NCI-H1092 (cell line): ENCODE data around the gene ARHGEF17.

ENCODE experiments used
- DNase-seq: peaks from one replicate; lab custom pipeline; 2025; lab: John Stamatoyannopoulos, UW

ARHGEF17 gene

GRCh38 chr11:73393479-73394415 is 85.7 kb downstream of the ARHGEF17 start:
- DNase-seq: peak; percentile 67

GRCh38 chr11:73394416-73395296 is 86.6 kb downstream of the ARHGEF17 start:
- DNase-seq: no peak

DNA sequence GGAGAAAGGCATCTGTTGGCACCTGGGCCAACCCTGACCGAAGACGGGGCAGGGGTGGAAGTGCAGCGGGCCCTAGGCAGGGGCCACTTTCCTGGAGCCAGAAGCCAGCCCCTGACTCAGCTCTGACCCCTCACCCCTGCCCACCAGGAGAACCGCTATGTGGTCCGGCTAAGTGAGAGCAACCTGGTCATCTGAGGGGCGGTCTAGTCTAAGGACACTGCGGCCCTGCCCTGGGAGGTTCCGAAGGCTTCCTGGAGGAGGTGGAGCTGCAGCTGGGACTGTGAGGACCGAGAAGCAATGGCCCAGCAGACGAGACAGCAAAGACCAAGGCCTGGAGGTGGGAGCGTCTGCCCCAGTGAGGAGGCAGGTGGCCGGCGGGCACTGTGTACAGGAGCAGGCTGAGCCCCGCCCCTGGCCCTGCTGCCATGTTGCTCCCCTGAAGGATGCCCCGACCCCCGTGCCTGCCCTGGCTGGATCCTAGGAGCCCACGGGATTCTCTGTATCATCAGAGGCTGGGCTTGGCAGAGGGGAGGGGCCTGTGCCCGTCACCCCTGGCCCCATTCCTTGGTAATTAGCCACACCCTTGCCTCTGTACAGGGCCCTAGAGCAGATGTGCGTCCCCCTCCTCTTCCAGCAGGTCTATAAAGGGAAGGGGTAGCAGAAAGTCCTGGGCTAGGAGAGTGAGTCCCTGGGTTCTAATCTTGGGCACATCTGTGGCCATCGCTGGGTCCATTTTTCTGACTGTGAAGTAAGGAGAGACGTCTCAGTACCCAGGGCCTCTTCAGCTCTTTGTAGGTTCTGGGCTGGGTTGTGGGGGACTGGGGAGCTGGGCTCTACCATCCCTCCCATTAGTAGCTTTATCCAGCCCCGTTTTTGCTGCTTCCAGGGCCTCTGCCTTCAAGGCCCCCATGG is 87.5 kb downstream of the ARHGEF17 start:
- no peak for DNase-seq

DNA sequence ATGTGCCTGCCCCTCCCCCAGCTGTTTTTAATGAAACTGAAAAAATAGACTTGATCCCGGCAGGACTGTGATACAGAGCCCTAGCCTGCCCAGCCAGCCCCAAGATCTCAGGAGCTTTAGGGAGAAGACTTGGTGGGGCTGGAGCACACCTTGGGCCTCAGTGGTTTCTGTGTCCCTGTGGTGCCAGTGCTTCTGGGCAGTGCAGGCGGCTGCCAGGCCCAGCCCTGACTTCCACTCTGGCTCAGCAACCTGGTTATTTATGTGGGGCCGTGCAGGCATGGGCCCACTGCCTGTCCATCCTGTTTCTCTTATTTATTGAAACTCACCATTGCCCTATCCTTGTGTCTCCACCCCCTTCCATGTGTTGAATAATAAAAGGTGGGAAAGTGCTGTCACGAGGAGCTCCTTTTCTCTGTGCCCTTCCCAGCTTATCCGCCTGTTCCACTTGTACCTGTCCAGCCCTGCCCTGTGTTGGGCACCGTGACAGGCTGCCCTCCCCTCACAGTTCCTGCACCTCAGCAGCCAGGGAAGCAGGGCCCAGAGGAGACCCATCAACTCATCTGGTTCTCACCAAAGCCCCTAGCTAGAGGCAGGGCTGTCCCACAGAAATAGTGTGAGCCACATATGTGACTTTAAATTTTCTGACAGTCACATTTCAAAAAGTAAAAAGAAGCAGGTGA is 88.3 kb downstream of the ARHGEF17 start:
- no peak for DNase-seq

DNA sequence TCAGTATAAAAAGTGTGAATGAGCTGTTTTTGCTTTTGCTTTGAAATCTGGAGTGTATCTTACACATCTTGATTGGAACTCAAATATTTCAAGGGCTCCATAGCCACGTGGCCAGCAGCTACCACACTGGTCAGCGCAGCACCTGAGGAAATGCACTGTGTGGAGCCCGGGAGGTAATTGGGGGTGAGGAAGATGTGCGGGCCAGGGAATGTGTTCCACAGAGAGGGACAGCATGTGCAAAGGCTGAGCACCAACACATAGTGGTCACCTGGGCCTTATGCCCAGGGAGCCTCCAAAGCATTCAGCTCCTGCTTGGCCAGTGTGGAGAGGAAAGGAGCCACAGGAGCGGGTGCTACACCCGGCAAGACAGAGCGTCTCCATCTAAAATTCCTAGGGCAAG is 88.9 kb downstream of the ARHGEF17 start:
- no peak for DNase-seq

DNA sequence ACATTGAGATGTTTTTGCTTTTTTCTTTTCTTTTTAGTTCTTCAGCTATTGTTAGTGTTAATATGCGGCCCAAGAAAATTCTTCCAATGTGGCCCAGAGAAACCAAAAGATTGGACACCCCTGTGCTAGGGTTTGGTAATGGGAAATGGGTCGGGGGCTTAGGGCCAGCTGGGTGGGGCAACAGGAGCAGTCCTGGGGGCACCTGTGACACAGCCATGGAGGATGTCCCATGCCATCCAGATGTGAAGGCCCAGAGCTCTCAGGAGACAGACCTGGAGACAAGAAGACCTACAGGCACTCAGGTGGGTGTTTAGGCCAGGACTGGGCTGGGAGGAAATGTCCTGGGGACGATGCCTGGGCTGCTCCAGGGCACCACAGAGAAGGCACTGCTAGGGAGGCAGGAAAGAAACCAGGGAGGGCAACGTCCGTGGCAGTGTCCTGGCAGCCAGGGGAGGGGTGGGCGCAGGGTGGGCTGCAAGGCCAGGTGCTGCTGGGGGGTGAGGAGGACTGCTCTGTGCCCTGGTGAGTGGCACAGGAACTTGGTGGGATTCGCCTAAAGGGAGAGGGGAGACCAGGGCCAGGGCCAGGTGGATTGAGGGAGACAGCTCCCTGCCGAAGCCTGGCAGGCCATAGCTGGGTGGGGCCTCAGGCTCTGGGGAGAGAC is 89.5 kb downstream of the ARHGEF17 start:
- DNase-seq: no peak

DNA sequence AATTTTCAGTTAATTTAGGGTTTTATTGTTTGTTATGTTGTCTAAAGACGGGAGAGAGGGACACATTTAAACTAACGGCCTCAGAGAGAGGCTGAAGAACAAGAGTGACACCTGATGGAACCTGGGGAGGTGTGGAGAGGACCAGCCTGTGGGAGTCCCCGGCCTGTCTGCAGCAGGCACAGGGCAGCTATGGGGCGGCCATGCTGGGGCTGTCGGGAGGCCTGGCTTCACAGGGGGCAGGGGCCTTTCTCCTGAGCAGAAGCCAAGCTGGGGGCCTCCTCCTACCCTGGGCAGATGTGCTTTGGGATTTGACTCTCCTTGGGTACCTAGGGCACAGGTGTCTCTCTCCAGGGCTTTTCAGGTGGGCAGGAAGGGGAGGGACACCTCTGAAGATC is 90.1 kb downstream of the ARHGEF17 start:
- no peak for DNase-seq

DNA sequence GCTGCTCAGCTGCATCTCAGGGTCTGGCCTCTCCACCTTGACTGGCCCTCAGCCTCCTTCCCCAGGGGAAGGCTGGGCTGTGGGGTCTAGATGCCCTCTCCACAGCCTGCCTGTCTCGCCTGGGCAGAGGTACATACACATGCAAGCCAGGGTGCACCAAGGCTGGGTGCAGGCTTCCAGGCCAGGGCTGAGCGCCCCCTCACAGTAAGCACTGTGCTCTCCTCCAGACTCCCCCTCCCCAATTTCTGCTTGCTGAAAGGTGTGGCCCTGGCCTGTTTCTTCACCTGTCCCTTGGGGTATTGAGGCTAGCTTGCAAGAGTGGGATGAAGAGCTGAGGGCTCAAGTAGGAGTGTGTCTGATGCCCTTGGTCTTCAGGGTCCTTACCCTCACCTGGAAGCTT is 90.6 kb downstream of the ARHGEF17 start:
- DNase-seq: no peak

GRCh38 chr11:73399159-73399590 is 91.1 kb downstream of the ARHGEF17 start:
- no peak for DNase-seq

DNA sequence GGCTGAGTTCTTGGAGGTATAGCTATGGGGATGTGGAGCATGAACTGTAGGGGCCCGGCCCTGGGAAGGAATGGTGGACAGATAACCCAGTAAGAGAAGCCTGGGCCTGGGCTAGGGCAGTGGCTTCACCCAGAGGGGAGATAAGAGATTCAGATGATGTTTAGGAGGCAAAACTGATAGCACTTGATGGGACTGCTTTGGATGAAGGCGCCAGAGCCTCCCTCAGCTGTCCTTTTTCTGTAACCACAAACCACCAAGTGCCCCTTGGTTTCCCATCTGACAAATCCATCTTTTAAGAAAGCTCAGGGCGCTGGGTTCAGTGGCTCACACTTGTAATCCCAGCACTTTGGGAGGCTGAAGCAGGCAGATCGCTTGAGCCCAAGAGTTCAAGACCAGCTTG is 91.6 kb downstream of the ARHGEF17 start:
- no peak for DNase-seq

- DNase-seq: no peak
These were observed 92.2 kb downstream of the ARHGEF17 start for GRCh38 chr11:73400293-73400692.

GRCh38 chr11:73401217-73401923 is 93.3 kb downstream of the ARHGEF17 start:
- DNase-seq: no peak

DNA sequence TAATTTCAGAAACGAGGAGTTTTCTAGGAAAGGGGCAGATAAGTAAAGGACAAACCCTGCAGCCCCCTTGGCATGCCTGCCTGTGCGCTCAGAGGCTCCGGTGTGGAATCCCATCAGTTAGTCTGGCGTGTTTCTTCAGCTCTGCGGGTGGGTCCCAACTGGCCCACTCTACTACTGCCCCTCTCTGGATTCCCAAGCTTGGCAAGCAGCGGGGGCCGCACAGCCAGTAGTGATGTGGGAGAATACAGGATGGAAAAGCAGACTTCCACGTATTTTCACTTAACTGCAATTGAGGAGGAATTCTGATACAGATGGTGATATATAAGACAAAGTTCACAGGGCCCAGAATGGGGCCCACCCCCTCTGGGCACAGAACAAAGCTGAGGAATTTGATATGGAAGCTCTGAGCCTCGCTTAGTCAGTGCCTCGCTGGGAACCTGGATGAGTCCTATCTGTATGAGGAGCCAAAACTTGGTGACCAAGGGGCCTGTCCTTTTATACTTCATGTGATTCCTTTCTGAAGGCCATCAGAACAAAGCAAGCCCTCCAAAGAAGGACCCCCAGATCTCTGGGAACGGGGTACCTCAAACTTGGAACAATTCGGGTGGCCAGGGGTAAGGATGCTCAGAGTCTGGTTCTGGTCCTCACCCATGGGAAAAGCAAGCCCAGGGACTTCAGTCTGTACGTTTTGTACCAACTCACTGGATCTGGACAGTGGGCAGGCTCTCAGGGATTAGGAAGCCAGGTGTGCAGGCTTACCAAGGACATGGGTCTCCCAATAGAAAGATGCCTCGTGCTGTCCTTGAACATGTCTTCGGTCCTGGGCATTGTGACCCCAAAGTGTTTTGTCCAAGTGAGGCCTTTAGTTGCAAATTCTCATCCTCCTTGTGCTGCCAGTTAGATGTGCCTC is 94.1 kb downstream of the ARHGEF17 start:
- no peak for DNase-seq

DNA sequence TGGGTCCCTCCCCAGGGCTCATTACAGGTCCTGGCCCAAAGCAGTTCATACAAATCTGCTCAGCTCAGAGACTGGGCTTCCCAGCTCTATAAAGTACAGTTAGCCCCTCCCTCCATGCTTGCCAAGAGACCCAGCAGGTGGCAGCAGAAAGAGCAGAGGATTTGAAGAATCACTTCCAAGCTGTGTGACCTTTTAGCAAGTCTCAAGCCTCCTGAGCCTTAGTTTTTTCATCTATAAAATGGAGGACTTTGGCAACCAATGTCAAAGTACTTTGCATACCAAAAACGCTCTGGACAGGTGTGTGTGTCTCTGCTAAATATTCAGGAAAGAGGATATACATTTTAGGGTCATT is 94.7 kb downstream of the ARHGEF17 start:
- DNase-seq: no peak

DNA sequence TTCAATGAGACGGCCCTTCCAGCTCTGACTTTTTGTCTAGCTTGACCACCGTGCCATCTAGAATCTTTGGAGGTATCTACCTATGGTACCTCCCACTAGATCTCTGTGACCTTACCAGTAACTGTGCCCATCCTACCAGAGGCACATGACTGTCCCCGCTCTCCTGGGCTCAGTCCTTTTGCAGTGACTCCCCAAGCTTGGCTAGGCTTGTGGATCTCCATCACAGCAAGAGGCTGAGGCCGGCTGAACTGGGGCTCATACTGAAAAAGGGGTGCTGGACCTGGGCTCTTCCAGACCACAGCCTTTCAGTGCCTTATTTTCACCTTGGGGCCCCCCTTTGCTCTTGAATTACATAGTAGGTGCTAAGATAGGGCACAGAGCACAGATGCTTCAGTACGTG is 95.5 kb downstream of the ARHGEF17 start:
- DNase-seq: no peak

DNA sequence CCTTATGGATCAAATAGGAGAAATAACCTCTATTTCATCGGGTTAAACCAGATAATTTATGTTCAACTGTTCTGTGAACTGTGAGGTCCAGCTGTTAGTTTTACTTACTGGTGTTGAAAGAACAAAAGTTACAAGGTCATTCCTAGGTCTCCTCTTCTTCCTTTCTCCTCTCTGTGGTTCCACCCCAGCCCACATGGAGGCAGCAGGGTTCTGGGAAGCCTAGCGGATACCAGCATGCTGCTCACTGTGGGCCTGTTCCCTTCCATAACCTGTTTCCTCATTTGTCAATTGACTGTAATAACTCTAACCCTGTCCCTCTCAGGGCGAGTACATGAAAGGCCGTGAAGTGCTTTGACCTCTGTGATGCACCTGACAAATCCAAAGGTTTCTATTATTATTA is 96.0 kb downstream of the ARHGEF17 start:
- peak; percentile 24 for DNase-seq

GRCh38 chr11:73404506-73405145 is 96.5 kb downstream of the ARHGEF17 start:
- no peak for DNase-seq

- no peak for DNase-seq
These were observed 97.1 kb downstream of the ARHGEF17 start for GRCh38 chr11:73405146-73405510.

GRCh38 chr11:73406131-73406530 is 98.1 kb downstream of the ARHGEF17 start:
- DNase-seq: no peak
